B cell (primary cell): ENCODE measurements around the gene CACNA1D. TPM values are rescaled to one million over a fixed set of nuclear protein-coding genes. Genes with fewer than 3 reads are reported as not detected.

ENCODE experiments used
- ATAC-seq: fragments of 200-7000 bp; cut with Tn5 transposase; one replicate; pipeline ENCODE4 v1.10.0; 2021; ENCODE audit warnings: low read depth, mild to moderate bottlenecking, moderate number of reproducible peaks, moderate library complexity
- CTCF ChIA-PET: fragments of 350-600 bp; sonication (Branson Sonifier 250); formaldehyde crosslinking; loops from one replicate; lab custom pipeline; 2021; ENCODE audit warnings: antibody characterized with exemption, inconsistent platforms; lab: Charles Lee
- POLR2A ChIA-PET: fragments of 350-600 bp; sonication (Branson Sonifier 250); formaldehyde crosslinking; loops from one replicate; lab custom pipeline; 2021; ENCODE audit warnings: antibody characterized with exemption; lab: Charles Lee
- DNase-seq: peaks from one replicate; pipeline ENCODE4 v3.0.0; 2013
- H2AFZ ChIP-seq: 2 replicates; pipeline ENCODE4 v1.6.1; 2012; ENCODE audit warnings: mild to moderate bottlenecking, low read depth, low read length; ENCODE audit not compliant: insufficient read depth, poor library complexity, severe bottlenecking
- H3K27ac ChIP-seq, 2 donors: 1 replicate in 1 of 2; 2 replicates in 1 of 2; pipeline ENCODE4 v1.5.1; 2012 to 2013; ENCODE audit warnings: low read length in 2 of 2, mild to moderate bottlenecking in 2 of 2, moderate library complexity in 1 of 2
- H3K27me3 ChIP-seq, 4 experiments: fragments of 200-600 bp in 1 of 4; sonication (generic) in 1 of 4; replicated peaks in 1 of 4; 1 replicate in 2 of 4; 2 replicates in 2 of 4; pipeline versions ENCODE4 v1.6.1 to v1.7.0; 2013 to 2016; ENCODE audit warnings: low read length in 3 of 4, mild to moderate bottlenecking in 2 of 4, mixed read lengths in 1 of 4, moderate library complexity in 1 of 4; ENCODE audit not compliant: insufficient read depth in 4 of 4, control insufficient read depth in 3 of 4; ENCODE audit errors: control extremely low read depth in 1 of 4
- H3K36me3 ChIP-seq, 2 experiments: replicated peaks in 1 of 2; 1 replicate in 1 of 2; 2 replicates in 1 of 2; pipeline versions ENCODE4 v1.6.1 to v1.7.1; 2013; ENCODE audit warnings: low read length in 1 of 2; ENCODE audit not compliant: insufficient read depth in 2 of 2, control insufficient read depth in 1 of 2; ENCODE audit errors: control extremely low read depth in 1 of 2, extremely low read depth in 1 of 2
- H3K4me1 ChIP-seq, 2 donors: fragments of 200-600 bp in 1 of 2; sonication (generic) in 1 of 2; 1 replicate in 1 of 2; 2 replicates in 1 of 2; pipeline versions ENCODE4 v1.5.1 to v1.6.1; 2013 to 2017; ENCODE audit warnings: low read length in 2 of 2; ENCODE audit not compliant: control insufficient read depth in 2 of 2, insufficient read depth in 2 of 2
- H3K4me2 ChIP-seq: replicated peaks from 2 replicates; pipeline ENCODE3; 2012; ENCODE audit warnings: mild to moderate bottlenecking, low read depth, low read length; ENCODE audit not compliant: poor library complexity, severe bottlenecking
- H3K4me3 ChIP-seq, 5 experiments: fragments of 200-600 bp in 1 of 5; sonication (generic) in 1 of 5; 1 replicate in 3 of 5; 2 replicates in 2 of 5; pipeline versions ENCODE4 v1.5.1 to v1.7.0; 2011 to 2016; ENCODE audit warnings: low read length in 4 of 5, mild to moderate bottlenecking in 4 of 5, low read depth in 2 of 5, control low read depth in 1 of 5, moderate library complexity in 1 of 5; ENCODE audit not compliant: insufficient read depth in 1 of 5; ENCODE audit errors: control extremely low read depth in 1 of 5, extremely low read depth in 1 of 5
- H3K79me2 ChIP-seq: fragments of 200-600 bp; sonication (generic); one replicate; pipeline ENCODE4 v1.6.0; 2016; ENCODE audit warnings: low read length; ENCODE audit not compliant: control insufficient read depth, insufficient read depth
- H3K9ac ChIP-seq: fragments of 200-600 bp; sonication (generic); 2 replicates; pipeline ENCODE4 v1.6.1; 2017; ENCODE audit warnings: mild to moderate bottlenecking, low read length, moderate library complexity
- H3K9me3 ChIP-seq, 3 donors: one replicate each; pipeline versions ENCODE4 v1.6.1 to v1.7.1; 2013; ENCODE audit warnings: low read length in 2 of 3; ENCODE audit not compliant: control insufficient read depth in 2 of 3, insufficient read depth in 1 of 3; ENCODE audit errors: control extremely low read depth in 1 of 3
- H4K20me1 ChIP-seq: 2 replicates; pipeline ENCODE4 v1.6.0; 2012; ENCODE audit warnings: mild to moderate bottlenecking, low read length; ENCODE audit not compliant: insufficient read depth, control insufficient read depth, poor library complexity, severe bottlenecking
- H3K27ac Mint-ChIP-seq: one replicate; pipeline ENCODE4 v1.8.0; 2021; ENCODE audit warnings: mixed read lengths
- H3K27me3 Mint-ChIP-seq: one replicate; pipeline ENCODE4 v1.8.0; 2021; ENCODE audit warnings: mixed read lengths
- H3K4me1 Mint-ChIP-seq: one replicate; pipeline ENCODE4 v1.8.0; 2021; ENCODE audit warnings: mixed read lengths
- H3K4me3 Mint-ChIP-seq: one replicate; pipeline ENCODE4 v1.8.0; 2021; ENCODE audit warnings: mixed read lengths
- H3K9me3 Mint-ChIP-seq: one replicate; pipeline ENCODE4 v1.8.0; 2022; ENCODE audit warnings: mixed read lengths; ENCODE audit not compliant: insufficient read depth
- CTCF ChIP-seq: fragments of 200-600 bp; IDR thresholded peaks from one replicate; pipeline ENCODE4 v1.8.0; 2022; ENCODE audit warnings: antibody characterized with exemption, mild to moderate bottlenecking
- EZH2 ChIP-seq: IDR thresholded peaks from 2 replicates; pipeline ENCODE4 v1.6.1; 2012; ENCODE audit warnings: borderline replicate concordance, low read depth, mild to moderate bottlenecking, moderate library complexity, low read length; ENCODE audit not compliant: insufficient read depth, poor library complexity, severe bottlenecking
- WGBS: methylation state at CpG from one replicate; pipeline ENCODE4 v1.1.5; 2013; ENCODE audit warnings: missing lambda C conversion rate; ENCODE audit not compliant: insufficient coverage; 5-methylcytosine and 5-hydroxymethylcytosine counted together
- intact Hi-C: fragments of 100-400 bp; cut with micrococcal nuclease; formaldehyde crosslinking; loops from one replicate; pipeline ENCODE4 v1.10.0; 2022
- polyA plus RNA-seq: library from polyadenylated mRNA; depleted of rRNA; stranded (reverse); fragments of >200 nt; gene quantifications from 2 replicates; pipeline ENCODE4 v1.2.3, GENCODE V29; 2012
- total RNA-seq, 2 donors: library from RNA; stranded (reverse); fragments of 120-200 nt in 1 of 2; gene quantifications; 1 replicate in 1 of 2; 2 replicates in 1 of 2; pipeline versions ENCODE4 v1.2.3 to v1.2.4, GENCODE V29; 2013 to 2022

CACNA1D gene
- total and polyA plus RNA-seq, 2 donors (not counting 1 experiment from before 2014, with no cell fraction given) = 0.06 to 0.07 TPM

GRCh38 chr3:53588122-53588521 is 93.7 kb downstream of the CACNA1D start:
- H3K27me3 Mint-ChIP-seq = no peaks in the 10 kb centered on the region
- H3K4me3 Mint-ChIP-seq = no peak overlapping the region
- H3K9me3 ChIP-seq = no peaks in the 10 kb centered on the region
- H3K4me1 ChIP-seq = peaks cover 0 to 8% of the 10 kb centered on the region in 2 donors
- H3K79me2 ChIP-seq = no peaks in the 10 kb centered on the region
- H3K9ac ChIP-seq = no peak overlapping the region
- H3K9me3 Mint-ChIP-seq = no peaks in the 10 kb centered on the region
- TF ChIP-seq EZH2 (no peak), CTCF (no peak)
- ChIA-PET CTCF (no interaction called here), POLR2A (no interaction called here)
- H4K20me1 ChIP-seq = no peaks in the 10 kb centered on the region
- DNase-seq (no peak), ATAC-seq (no peak)
- H3K27me3 ChIP-seq = no peaks in the 10 kb centered on the region
- WGBS = 88% methylated on average over 4 of the region's 4 CpGs
- no peak overlapping the region for H3K4me2 ChIP-seq
- no peak overlapping the region for H3K27ac ChIP-seq
- H3K4me1 Mint-ChIP-seq = peaks cover 11% of the 10 kb centered on the region
- H2AFZ ChIP-seq = no peak overlapping the region
- intact Hi-C loops = no loop called here
- H3K36me3 ChIP-seq = no peaks in the 10 kb centered on the region
- H3K4me3 ChIP-seq = no peak overlapping the region
- no peak overlapping the region for H3K27ac Mint-ChIP-seq

DNA sequence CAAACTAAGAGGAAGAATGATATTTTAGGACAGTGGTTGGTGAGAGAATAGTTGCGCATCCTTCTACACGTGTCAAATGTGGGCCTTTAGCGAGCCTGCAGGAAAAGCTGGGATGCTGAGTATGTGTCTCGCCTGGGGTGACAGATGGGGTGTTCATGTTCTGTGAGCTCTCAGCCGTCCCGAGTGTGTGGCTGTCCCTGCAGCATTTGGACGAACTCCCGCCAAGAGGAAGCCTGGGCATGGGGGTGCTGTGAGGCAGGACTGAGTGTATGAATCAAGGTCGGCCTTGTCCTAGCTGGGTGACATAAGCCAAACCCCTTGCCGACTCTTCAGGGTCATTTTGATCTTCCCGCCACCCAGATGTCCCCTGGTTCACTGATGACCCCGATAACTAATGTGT is 94.8 kb downstream of the CACNA1D start:
- ChIA-PET POLR2A (no interaction called here), CTCF (no interaction called here)
- Histone ChIP-seq H3K79me2 (no peaks in the 10 kb centered on the region), H3K4me3 (no peak overlapping the region), H4K20me1 (no peaks in the 10 kb centered on the region), H3K27me3 (no peaks in the 10 kb centered on the region), H2AFZ (no peak overlapping the region), H3K36me3 (no peaks in the 10 kb centered on the region), H3K9me3 (no peaks in the 10 kb centered on the region), H3K4me1 (peaks cover 0 to 11% of the 10 kb centered on the region in 2 donors), H3K27ac (no peak overlapping the region), H3K9ac (no peak overlapping the region), H3K4me2 (no peak overlapping the region)
- intact Hi-C loops = no loop called here
- peaks cover 15% of the 10 kb centered on the region for H3K4me1 Mint-ChIP-seq
- H3K9me3 Mint-ChIP-seq = no peaks in the 10 kb centered on the region
- WGBS = 90% methylated on average over 12 of the region's 12 CpGs
- no peak overlapping the region for H3K4me3 Mint-ChIP-seq
- no peak for TF ChIP-seq EZH2
- TF ChIP-seq CTCF = no peak
- no peak overlapping the region for H3K27ac Mint-ChIP-seq
- DNase-seq = no peak
- no peak for ATAC-seq
- H3K27me3 Mint-ChIP-seq = no peaks in the 10 kb centered on the region
